ENCODE data around the gene TBX10.
A peak's percentile ranks its signal among the peaks of the same experiment; 100 is the strongest.
"Not testable (repeated sequence)": the region's sequence is repeated elsewhere in the genome, so short reads cannot be mapped to it uniquely, and the experiment has no call there.

Gene TBX10

GRCh38 chr11:67639438-67639859 is at the start of gene TBX10:
Gene TBX10 (minus strand): TSS chr11:67639763. CDS start chr11:67639472, 291 bp downstream.
- no peak for DNase-seq

- DNase-seq = no peak
Observed at GRCh38 chr11:67689178-67689577, 49.6 kb upstream of the TBX10 start.

- DNase-seq = no peak
Observed at GRCh38 chr11:67687986-67688385, 48.4 kb upstream of the TBX10 start.

GRCh38 chr11:67685641-67686332 is 46.2 kb upstream of the TBX10 start:
- peak; percentile 9 for DNase-seq

GRCh38 chr11:67682126-67683034 is 42.8 kb upstream of the TBX10 start:
- not testable (repeated sequence) for DNase-seq

GRCh38 chr11:67680696-67681470 is 41.3 kb upstream of the TBX10 start:
- DNase-seq = no peak

- DNase-seq = no peak
Observed at GRCh38 chr11:67675058-67675747, 35.6 kb upstream of the TBX10 start.

GRCh38 chr11:67674442-67674871 is 34.9 kb upstream of the TBX10 start, which contains the start of gene ALDH3B2:
Gene ALDH3B2 (minus strand): TSS chr11:67674623. CDS start chr11:67666935, 7,688 bp downstream.
- no peak for DNase-seq

GRCh38 chr11:67673902-67674301 is 34.3 kb upstream of the TBX10 start:
- DNase-seq = no peak

- DNase-seq = no peak
Observed at GRCh38 chr11:67673358-67673757, 33.8 kb upstream of the TBX10 start.

GRCh38 chr11:67671211-67671520 is 31.6 kb upstream of the TBX10 start:
- no peak for DNase-seq

- DNase-seq = no peak
Observed at GRCh38 chr11:67670316-67671210, 31.0 kb upstream of the TBX10 start.

GRCh38 chr11:67668192-67668551 is 28.6 kb upstream of the TBX10 start:
- DNase-seq = no peak

- no peak for DNase-seq
Observed at GRCh38 chr11:67667490-67668191, 28.1 kb upstream of the TBX10 start.

- DNase-seq = no peak
Observed at GRCh38 chr11:67666676-67667489, 27.3 kb upstream of the TBX10 start.

GRCh38 chr11:67666303-67666645 is 26.7 kb upstream of the TBX10 start:
- no peak for DNase-seq

- DNase-seq = no peak
Observed at GRCh38 chr11:67665541-67666302, 26.2 kb upstream of the TBX10 start.

- no peak for DNase-seq
Observed at GRCh38 chr11:67664696-67665540, 25.4 kb upstream of the TBX10 start.
